Measurements from ENCODE around the gene ZMYM4.

- TF ChIP-seq REST (IDR thresholded peaks at IDR 0.05; ENCODE audit: insufficient read depth in 1 of 2, low read depth in 2 of 2, low read length in 2 of 2) (no peak), SIN3A (IDR thresholded peaks at IDR 0.05; ENCODE audit: borderline replicate concordance, insufficient read depth, low read length) (no peak), POLR2AphosphoS5 (IDR thresholded peaks at IDR 0.05; ENCODE audit: low read depth, low read length) (no peak)
Observed at GRCh38 chr1:35255276-35255675, 13.2 kb upstream of the ZMYM4 start.
